MCF 10A (cell line): ENCODE data around the gene MN1. TPM values are rescaled to one million over a fixed set of nuclear protein-coding genes. Genes with fewer than 3 reads are reported as not detected.

Experiments used
- BruUV-seq: library from RNA; stranded (reverse); fragments of 400-500 nt; replicated peaks from 2 replicates; lab custom pipeline; 2021; lab: Mats Ljungman, UMichigan
- CTCF ChIA-PET: fragments of 300-600 bp; sonication (Branson Sonifier 250); formaldehyde crosslinking; extraction: SDS; loops from one replicate; lab custom pipeline; 2021; ENCODE audit warnings: antibody characterized with exemption, inconsistent platforms; lab: Yijun Ruan, JAX
- POLR2A ChIA-PET: fragments of 300-600, 350-650 bp; sonication (Branson Sonifier 250); formaldehyde crosslinking; extraction: SDS; loops from one replicate; lab custom pipeline; 2020; ENCODE audit warnings: antibody characterized with exemption, inconsistent platforms; lab: Yijun Ruan, JAX
- DNase-seq: peaks from one replicate; pipeline ENCODE4 v3.0.0-alpha.2; 2018; ENCODE audit not compliant: unreplicated experiment
- H3K27ac Mint-ChIP-seq: one replicate; pipeline ENCODE4 v1.8.0; 2022; ENCODE audit warnings: mild to moderate bottlenecking, low read depth, mixed read lengths; ENCODE audit not compliant: unreplicated experiment
- H3K27me3 Mint-ChIP-seq: one replicate; pipeline ENCODE4 v1.8.0; 2022; ENCODE audit warnings: mixed read lengths; ENCODE audit not compliant: insufficient read depth, unreplicated experiment
- H3K36me3 Mint-ChIP-seq: one replicate; pipeline ENCODE4 v1.8.0; 2022; ENCODE audit warnings: mild to moderate bottlenecking, moderate library complexity, mixed read lengths; ENCODE audit not compliant: insufficient read depth, unreplicated experiment
- H3K4me1 Mint-ChIP-seq: one replicate; pipeline ENCODE4 v1.8.0; 2022; ENCODE audit warnings: mixed read lengths; ENCODE audit not compliant: insufficient read depth, unreplicated experiment
- H3K4me3 Mint-ChIP-seq: one replicate; pipeline ENCODE4 v1.8.0; 2022; ENCODE audit warnings: mild to moderate bottlenecking, moderate library complexity, mixed read lengths; ENCODE audit not compliant: unreplicated experiment
- H3K9me3 Mint-ChIP-seq: one replicate; pipeline ENCODE4 v1.8.0; 2022; ENCODE audit warnings: mixed read lengths; ENCODE audit not compliant: unreplicated experiment
- CTCF ChIP-seq: fragments of 200-600 bp; IDR thresholded peaks from one replicate; pipeline ENCODE4 v1.8.0; 2022; ENCODE audit warnings: antibody characterized with exemption, mild to moderate bottlenecking; ENCODE audit not compliant: unreplicated experiment
- intact Hi-C: fragments of 100-400 bp; cut with micrococcal nuclease; formaldehyde crosslinking; loops from 2 replicates; pipeline ENCODE4 v1.14.1; 2022
- total RNA-seq: library from RNA; stranded (reverse); gene quantifications from 2 replicates; pipeline ENCODE4 v1.2.3, GENCODE V29; 2022

MN1 gene
- total RNA-seq, 1 experiment from 2014 or later = 3.9 TPM

- H3K27me3 Mint-ChIP-seq = no peaks in the 10 kb centered on the region
Observed at GRCh38 chr22:27797520-27798391, 3.8 kb downstream of the MN1 start.

GRCh38 chr22:27796829-27797519 lies 4.6 kb downstream of the MN1 start:
- Mint-ChIP-seq H3K4me3 (no peak overlapping the region), H3K36me3 (peaks cover 5% of the 10 kb centered on the region), H3K4me1 (peaks cover 19% of the 10 kb centered on the region), H3K27me3 (no peaks in the 10 kb centered on the region), H3K27ac (no peak overlapping the region), H3K9me3 (no peaks in the 10 kb centered on the region)
- intact Hi-C loops = no loop called here
- ChIA-PET POLR2A (interaction anchor here (0.7 kb wide), 1 partner anchor 122 kb away, joined by 3 read pairs; the partner anchor contains the start of gene PITPNB), CTCF (interaction anchor here (0.6 to 0.7 kb wide), 2 partner anchors 198 to 237 kb away, joined by 3 read pairs; no protein-coding TSS in a partner anchor)
- no TSS peak for BruUV-seq
- no peak for TF ChIP-seq CTCF
- DNase-seq = no peak

More at GRCh38 chr22:27797520-27798391, 3.8 kb downstream of the MN1 start:
- Mint-ChIP-seq H3K27ac (no peak overlapping the region), H3K9me3 (no peaks in the 10 kb centered on the region), H3K4me3 (no peak overlapping the region), H3K4me1 (peaks cover 23% of the 10 kb centered on the region), H3K36me3 (peaks cover 5% of the 10 kb centered on the region)
- intact Hi-C loops = no loop called here
- CTCF ChIA-PET = interaction anchor here (0.6 to 0.7 kb wide), 2 partner anchors 237 to 890 kb away, joined by 3 read pairs; no protein-coding TSS in a partner anchor
- POLR2A ChIA-PET = no interaction called here
- no TSS peak for BruUV-seq
- no peak for TF ChIP-seq CTCF
- DNase-seq = no peak

GRCh38 chr22:27795696-27796517 lies 5.6 kb downstream of the MN1 start:
- Mint-ChIP-seq H3K27me3 (no peaks in the 10 kb centered on the region), H3K27ac (no peak overlapping the region), H3K36me3 (peaks cover 5% of the 10 kb centered on the region), H3K4me1 (peaks cover 19% of the 10 kb centered on the region), H3K9me3 (no peaks in the 10 kb centered on the region), H3K4me3 (peak overlapping the region; percentile 47)
- CTCF ChIA-PET = no interaction called here
- BruUV-seq = no TSS peak
- DNase-seq = no peak
- POLR2A ChIA-PET = no interaction called here
- intact Hi-C loops = no loop called here
- TF ChIP-seq CTCF = no peak
